22Rv1 (cell line): ENCODE results near the gene DZIP3.
"Not testable (repeated sequence)": the region's sequence is repeated elsewhere in the genome, so short reads cannot be mapped to it uniquely, and the experiment has no call there.

Source experiments
- H3K27ac ChIP-seq: fragments of 450-650 bp; 2 replicates; pipeline ENCODE4 v1.5.1; 2017
- CTCF ChIP-seq: fragments of 450-650 bp; IDR thresholded peaks from 2 replicates; pipeline ENCODE4 v1.5.1; 2017; ENCODE audit warnings: mild to moderate bottlenecking
- ZFX ChIP-seq: fragments of 450-650 bp; IDR thresholded peaks from 2 replicates; pipeline ENCODE4 v1.6.1; 2017; ENCODE audit warnings: antibody characterized with exemption, borderline replicate concordance

The DZIP3 gene

GRCh38 chr3:108602249-108602934 is 12.9 kb downstream of the DZIP3 start:
- no peak overlapping the region for H3K27ac ChIP-seq
- no peak for TF ChIP-seq CTCF
- TF ChIP-seq ZFX, result no peak

- no peak overlapping the region for H3K27ac ChIP-seq
- TF ChIP-seq CTCF (no peak), ZFX (no peak)
Measured at GRCh38 chr3:108602935-108603294, 13.4 kb downstream of the DZIP3 start.

GRCh38 chr3:108603691-108604090 is 14.2 kb downstream of the DZIP3 start:
- TF ChIP-seq CTCF (no peak), ZFX (no peak)
- H3K27ac ChIP-seq, result no peak overlapping the region

GRCh38 chr3:108605028-108605427 is 15.5 kb downstream of the DZIP3 start:
- no peak overlapping the region for H3K27ac ChIP-seq
- TF ChIP-seq ZFX, result no peak
- no peak for TF ChIP-seq CTCF

GRCh38 chr3:108605491-108605890 is 16.0 kb downstream of the DZIP3 start:
- TF ChIP-seq CTCF (no peak), ZFX (no peak)
- H3K27ac ChIP-seq, result no peak overlapping the region

- TF ChIP-seq CTCF (no peak), ZFX (no peak)
- H3K27ac ChIP-seq, result no peak overlapping the region
Measured at GRCh38 chr3:108608750-108609149, 19.2 kb downstream of the DZIP3 start.

- no peak overlapping the region for H3K27ac ChIP-seq
- no peak for TF ChIP-seq ZFX
- TF ChIP-seq CTCF, result no peak
Measured at GRCh38 chr3:108610651-108611050, 21.1 kb downstream of the DZIP3 start.

- not testable (repeated sequence) for H3K27ac ChIP-seq
Measured at GRCh38 chr3:108616090-108616489, 26.6 kb downstream of the DZIP3 start.
